ENCODE measurements around the gene AFAP1. TPM values are rescaled to one million over a fixed set of nuclear protein-coding genes. Genes with fewer than 3 reads are reported as not detected.

AFAP1 gene
- total and polyA plus RNA-seq, 2 of the 8 experiments (the other 6 are each of a cell fraction or from before 2014, with no cell fraction given): 3.6 to 18.2 TPM

- peaks cover 0 to 8% (median 4%) of the 10 kb centered on the region in 4 experiments; a peak in 6 of 8 replicates for H3K36me3 ChIP-seq (ENCODE audit: control insufficient read depth in 2 of 4, insufficient read depth in 4 of 4, low read length in 3 of 4)
- H3K14ac ChIP-seq (ENCODE audit: insufficient read length): no peak overlapping the region
- FAIRE-seq (no peak), DNase-seq (ENCODE audit: low read depth in 1 of 2, low spot score in 2 of 2) (no peak)
- TF ChIP-seq PHF8 (conservative IDR thresholded peaks at IDR 0.05; ENCODE audit: low read depth, low read length) (no peak), E2F6 (IDR thresholded peaks at IDR 0.05) (no peak), BRCA1 (IDR thresholded peaks at IDR 0.05; ENCODE audit: low read depth, low read length) (no peak), TEAD4 (IDR thresholded peaks at IDR 0.05; ENCODE audit: low read depth, low read length) (no peak), GTF2F1 (IDR thresholded peaks at IDR 0.05; ENCODE audit: borderline replicate concordance, low read depth, low read length) (no peak), EP300 (IDR thresholded peaks at IDR 0.05; ENCODE audit: borderline replicate concordance in 1 of 2, low read depth in 2 of 2, low read length in 2 of 2) (no peak), SP1 (IDR thresholded peaks at IDR 0.05; ENCODE audit: low read depth, low read length) (peak; percentile 86), CHD2 (IDR thresholded peaks at IDR 0.05; ENCODE audit: low read length) (peak; percentile 50; the same call in 1 of the 2 replicates), SUZ12 (IDR thresholded peaks at IDR 0.05; ENCODE audit: low read length) (no peak)
- H3K9me3 ChIP-seq (ENCODE audit: insufficient read depth in 2 of 2, low read depth in 1 of 2, low read length in 1 of 2): peaks cover 4 to 6% of the 10 kb centered on the region in 2 experiments; a peak in 2 of 4 replicates
- no peak overlapping the region for H3K27ac ChIP-seq (ENCODE audit: low read depth, low read length)
- 89% methylated on average over 18 of the region's 18 CpGs; no CpG with 5 or more reads in 1 of the 2 experiments for WGBS, 2 experiments (ENCODE audit: extremely low coverage in 1 of 2, insufficient coverage in 1 of 2, insufficient read length in 1 of 2, insufficient replicate concordance in 2 of 2, low coverage in 1 of 2, low lambda C conversion rate in 2 of 2, missing lambda C conversion rate in 1 of 2)
- POLR2A ChIA-PET (ENCODE audit: partially characterized antibody): no interaction called here
- H4K91ac ChIP-seq (replicated peaks; ENCODE audit: insufficient read length, low read length): no peak overlapping the region
- H2AK5ac ChIP-seq (ENCODE audit: low read depth, low read length): no peak overlapping the region
- no peak overlapping the region for H3K9ac ChIP-seq (replicated peaks in 1 of 4; ENCODE audit: extremely low read depth in 1 of 4, low read depth in 3 of 4, low read length in 3 of 4)
- no peak overlapping the region for H3K4me2 ChIP-seq (ENCODE audit: insufficient read depth in 1 of 2, low read depth in 2 of 2, low read length in 2 of 2)
- H2BK120ac ChIP-seq (replicated peaks; ENCODE audit: low read depth, low read length): no peak overlapping the region
- no peak overlapping the region for H2BK5ac ChIP-seq (ENCODE audit: low read depth, low read length)
- no peaks in the 10 kb centered on the region for H3K4me1 ChIP-seq (replicated peaks in 1 of 4; ENCODE audit: control insufficient read depth in 3 of 4, insufficient read depth in 4 of 4, low read length in 3 of 4)
- no peak overlapping the region for H3K4ac ChIP-seq (replicated peaks; ENCODE audit: insufficient read length, low read depth, low read length)
- H4K20me1 ChIP-seq (replicated peaks in 1 of 2; ENCODE audit: control insufficient read depth in 1 of 2, insufficient read depth in 2 of 2, low read length in 2 of 2): no peaks in the 10 kb centered on the region
- H3K23me2 ChIP-seq (ENCODE audit: low read depth, low read length): no peaks in the 10 kb centered on the region
- H3K18ac ChIP-seq (ENCODE audit: extremely low read depth, low read length): no peak overlapping the region
- H2BK20ac ChIP-seq (ENCODE audit: low read length): no peak overlapping the region
- no peak overlapping the region for H2BK15ac ChIP-seq (ENCODE audit: low read length)
- H3K79me1 ChIP-seq (ENCODE audit: low read depth, low read length): no peaks in the 10 kb centered on the region
- H3K4me3 ChIP-seq (ENCODE audit: extremely low read depth in 1 of 4, insufficient read depth in 2 of 4, low read depth in 3 of 4, low read length in 4 of 4): no peak overlapping the region
- H3K79me2 ChIP-seq (ENCODE audit: control insufficient read depth in 1 of 2, insufficient read depth in 2 of 2, low read length in 2 of 2): no peaks in the 10 kb centered on the region
- H4K8ac ChIP-seq (ENCODE audit: extremely low read depth, insufficient read depth, low read length): no peak overlapping the region; the same call in 1 of the 2 replicates
- CTCF ChIA-PET (ENCODE audit: partially characterized antibody): interaction anchor here (0.6 to 11.1 kb wide), 15 partner anchors 9 to 791 kb away, joined by 3 to 180 read pairs (median 3); no protein-coding TSS in a partner anchor
- no peak overlapping the region for H2BK12ac ChIP-seq (ENCODE audit: low read depth, low read length)
- H4K5ac ChIP-seq (ENCODE audit: insufficient read length, low read depth, low read length): no peak overlapping the region
- no peaks in the 10 kb centered on the region for H3K27me3 ChIP-seq (replicated peaks in 1 of 4; ENCODE audit: control insufficient read depth in 3 of 4, extremely low read depth in 1 of 4, insufficient read depth in 3 of 4, low read length in 3 of 4)
- H2AFZ ChIP-seq (ENCODE audit: low read length): no peak overlapping the region
- H3K56ac ChIP-seq (replicated peaks; ENCODE audit: insufficient read length, low read depth, low read length): no peak overlapping the region
- no peak overlapping the region for H3K23ac ChIP-seq (ENCODE audit: insufficient read length)
Measured at GRCh38 chr4:7798178-7798995, 141.3 kb downstream of the AFAP1 start.

Measured in H1 (cell line).